ENCODE measurements around the gene SHISA5.
"Not testable (repeated sequence)": the region's sequence is repeated elsewhere in the genome, so short reads cannot be mapped to it uniquely, and the experiment has no call there.

The SHISA5 gene, protein sequence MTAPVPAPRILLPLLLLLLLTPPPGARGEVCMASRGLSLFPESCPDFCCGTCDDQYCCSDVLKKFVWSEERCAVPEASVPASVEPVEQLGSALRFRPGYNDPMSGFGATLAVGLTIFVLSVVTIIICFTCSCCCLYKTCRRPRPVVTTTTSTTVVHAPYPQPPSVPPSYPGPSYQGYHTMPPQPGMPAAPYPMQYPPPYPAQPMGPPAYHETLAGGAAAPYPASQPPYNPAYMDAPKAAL

DNA sequence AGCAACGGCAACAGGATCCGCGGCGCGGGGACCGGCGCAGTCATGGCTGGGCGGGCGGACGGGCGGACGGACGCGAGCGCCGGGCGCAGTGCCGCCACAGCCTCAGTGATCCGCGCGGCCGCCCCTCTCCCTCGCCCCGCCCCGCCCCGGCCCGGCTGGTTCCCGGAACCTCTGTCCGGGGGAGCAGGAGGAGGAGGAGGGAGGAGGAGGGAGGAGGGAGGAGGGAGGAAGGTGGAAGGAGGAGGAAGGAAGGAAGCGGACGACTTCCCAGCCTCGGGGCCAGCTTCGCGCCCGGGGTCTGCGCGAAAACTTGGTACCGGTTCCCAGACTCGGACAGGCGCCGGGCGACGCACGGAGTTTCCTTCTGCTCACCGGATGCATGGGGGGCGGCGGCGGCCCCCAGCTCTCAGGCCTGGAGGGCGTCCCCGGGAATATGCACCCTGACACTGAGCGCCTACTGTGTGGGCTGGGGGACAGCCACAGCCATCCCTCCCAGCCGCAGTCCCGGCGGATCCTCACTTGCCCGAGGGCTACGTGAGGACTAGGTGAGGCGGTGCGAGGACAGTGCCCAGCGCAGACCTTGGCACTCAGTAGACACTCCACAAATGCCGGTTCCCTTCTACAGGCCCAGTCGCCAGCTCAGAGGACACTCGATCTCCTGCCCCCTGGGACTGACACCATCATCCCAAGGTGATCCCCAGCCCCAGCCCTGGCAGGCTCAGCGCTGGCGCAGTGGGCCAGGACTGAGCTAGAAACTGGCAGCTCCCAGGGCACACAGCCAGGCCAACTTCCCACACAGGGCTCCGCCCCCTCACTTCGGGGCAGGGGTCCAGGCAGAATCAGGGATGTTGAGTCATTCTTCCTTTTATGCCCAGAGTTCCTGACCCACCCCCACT is at the start of gene SHISA5:
Gene SHISA5 (minus strand): TSS at position 124 of the 896 bp plus-strand sequence. CDS start 80 bp downstream, at position 44.
- no peak for DNase-seq (ENCODE audit: low spot score)

DNA sequence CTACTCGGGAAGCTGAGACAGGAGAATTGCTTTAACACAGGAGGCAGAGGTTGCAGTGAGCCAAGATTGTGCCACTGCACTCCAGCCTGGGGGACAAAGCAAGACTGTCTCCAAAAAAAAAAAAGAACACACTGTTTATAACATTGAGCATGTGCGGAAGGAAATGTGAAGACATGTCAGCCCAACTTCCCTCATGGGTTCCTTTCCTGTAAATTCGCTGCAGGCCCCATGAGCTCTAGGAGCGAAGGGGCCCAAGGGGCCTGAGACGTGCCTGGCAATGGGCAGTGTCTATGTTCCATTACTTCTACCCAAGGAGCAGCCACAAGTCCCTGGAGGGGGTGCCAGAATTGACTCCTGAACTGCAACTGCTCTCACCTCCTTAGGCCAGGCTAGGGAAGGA is 49.4 kb upstream of the SHISA5 start:
- no peak for DNase-seq (ENCODE audit: low spot score)

DNA sequence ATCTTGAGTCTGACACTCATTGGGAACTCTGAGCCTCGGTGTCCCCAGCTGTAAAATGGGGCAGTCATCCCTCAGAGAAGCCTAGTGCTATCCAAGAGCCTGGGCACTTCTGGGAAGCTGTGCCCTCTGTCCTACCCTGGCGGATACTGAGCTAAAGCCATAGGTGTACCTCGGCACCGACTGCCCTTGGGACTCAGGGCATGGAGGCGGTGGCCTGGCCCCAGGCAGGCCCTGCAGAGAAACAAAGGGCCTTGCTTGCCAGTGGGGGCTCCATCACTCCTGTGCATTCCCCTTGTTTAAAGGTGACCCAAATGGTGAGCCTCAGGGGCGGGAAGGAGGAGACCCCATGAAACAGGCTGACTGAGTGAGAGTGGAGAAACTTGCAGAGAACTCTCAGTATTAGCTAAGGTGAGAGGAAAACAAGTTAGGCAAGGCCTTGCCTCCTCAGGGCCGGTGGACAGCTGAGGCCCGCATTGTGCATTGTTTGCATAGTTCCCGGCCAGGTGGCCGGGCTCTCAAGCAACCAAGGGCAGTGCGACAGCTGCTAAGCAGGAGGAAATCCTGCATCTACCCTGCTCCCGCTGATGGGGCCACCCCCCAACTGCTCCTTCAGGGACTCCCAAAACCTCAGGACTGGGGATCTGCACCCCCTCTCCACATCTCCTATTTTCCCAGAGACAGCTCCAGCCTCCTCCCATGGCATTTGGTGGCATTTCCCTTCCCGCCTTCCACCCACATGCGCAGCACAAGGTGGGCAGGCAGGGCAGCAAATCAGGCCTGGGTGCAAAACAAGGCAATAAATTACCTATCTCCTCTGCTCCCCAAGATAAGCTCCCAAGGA is 48.4 kb upstream of the SHISA5 start:
- DNase-seq (ENCODE audit: low spot score), result no peak

DNA sequence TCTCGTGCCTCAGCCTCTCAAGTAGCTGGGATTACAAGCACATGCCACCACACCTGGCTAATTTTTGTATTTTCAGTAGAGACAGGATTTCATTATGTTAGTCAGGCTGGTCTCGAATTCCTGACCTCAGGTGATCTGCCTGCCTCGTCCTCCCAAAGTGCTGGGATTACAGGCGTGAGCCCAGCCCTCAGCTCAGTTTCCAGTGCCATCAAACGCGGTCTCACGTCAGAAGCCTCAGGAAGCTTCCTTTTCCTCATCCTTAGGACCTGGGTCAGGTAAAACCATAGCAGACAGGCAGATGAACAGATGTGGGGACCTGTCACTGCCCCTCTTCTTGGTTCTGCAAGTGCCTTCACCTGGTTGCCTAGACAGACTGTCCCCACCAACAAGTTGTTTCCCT is 47.7 kb upstream of the SHISA5 start:
- DNase-seq (ENCODE audit: low spot score), result not testable (repeated sequence)

DNA sequence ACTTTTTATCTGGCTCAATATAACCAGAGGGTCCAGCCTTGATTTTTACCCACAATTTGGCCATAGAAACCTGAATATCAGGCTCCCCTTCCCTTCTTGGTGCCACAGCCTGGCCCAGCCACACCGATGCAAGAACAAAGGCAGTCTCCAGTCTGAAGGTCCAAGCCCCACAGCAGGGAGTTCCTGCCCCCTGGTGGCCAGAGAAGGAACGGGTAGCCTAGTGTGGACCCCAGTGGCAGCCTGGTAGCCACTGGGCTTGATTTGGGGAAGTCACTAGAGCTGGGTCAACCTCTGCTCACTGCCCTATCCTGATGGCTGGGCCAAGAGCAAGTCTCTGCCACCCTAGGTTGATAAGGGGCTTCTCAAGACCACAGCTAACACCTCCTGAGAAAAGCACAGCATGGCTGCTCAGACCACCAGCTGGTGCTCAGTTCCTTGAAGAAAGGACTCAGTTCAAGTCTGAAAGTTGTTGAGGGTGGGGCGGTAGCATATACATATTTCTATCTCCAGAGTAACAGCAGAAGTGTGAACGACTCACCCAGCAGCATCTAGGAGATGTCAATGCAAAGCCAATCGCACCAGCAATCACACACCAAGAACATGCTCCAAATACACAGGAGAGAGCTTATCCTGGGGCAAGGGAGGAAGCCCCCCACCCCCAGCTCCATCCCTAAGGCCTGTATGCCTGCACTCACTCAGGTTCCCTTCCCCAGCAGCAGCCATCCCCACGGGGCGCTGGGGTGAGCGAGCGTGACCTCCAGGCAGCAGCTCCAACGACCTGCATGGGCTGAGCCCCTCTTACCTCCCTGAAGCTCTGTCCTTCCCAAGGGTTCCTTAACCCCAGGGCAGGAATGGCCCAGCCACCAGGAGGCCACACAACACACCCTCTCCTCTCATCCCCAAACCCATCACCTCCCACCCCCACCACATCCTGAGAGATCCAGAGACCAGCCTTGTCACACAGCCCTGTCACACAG is 45.0 kb upstream of the SHISA5 start:
- peak; percentile 69 for DNase-seq (ENCODE audit: low spot score)

DNA sequence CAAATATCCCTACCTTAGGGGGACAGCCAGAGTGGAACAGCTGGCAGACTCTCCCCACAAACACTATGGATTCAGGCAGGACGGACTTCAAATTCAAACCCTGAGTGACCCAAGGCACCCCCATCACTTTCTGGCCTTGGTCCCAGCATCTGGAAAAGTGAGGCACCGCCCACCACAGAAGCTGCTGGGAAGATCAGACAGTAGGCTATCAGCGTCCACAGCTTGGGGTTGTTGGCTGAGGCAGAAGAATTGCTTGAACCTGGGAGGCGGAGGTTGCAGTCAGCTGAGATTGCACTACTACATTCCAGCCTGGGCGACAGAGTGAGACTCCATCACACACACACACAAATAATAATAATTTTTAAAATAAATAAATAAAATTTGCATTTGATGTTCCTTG is 44.2 kb upstream of the SHISA5 start:
- DNase-seq (ENCODE audit: low spot score), result no peak

DNA sequence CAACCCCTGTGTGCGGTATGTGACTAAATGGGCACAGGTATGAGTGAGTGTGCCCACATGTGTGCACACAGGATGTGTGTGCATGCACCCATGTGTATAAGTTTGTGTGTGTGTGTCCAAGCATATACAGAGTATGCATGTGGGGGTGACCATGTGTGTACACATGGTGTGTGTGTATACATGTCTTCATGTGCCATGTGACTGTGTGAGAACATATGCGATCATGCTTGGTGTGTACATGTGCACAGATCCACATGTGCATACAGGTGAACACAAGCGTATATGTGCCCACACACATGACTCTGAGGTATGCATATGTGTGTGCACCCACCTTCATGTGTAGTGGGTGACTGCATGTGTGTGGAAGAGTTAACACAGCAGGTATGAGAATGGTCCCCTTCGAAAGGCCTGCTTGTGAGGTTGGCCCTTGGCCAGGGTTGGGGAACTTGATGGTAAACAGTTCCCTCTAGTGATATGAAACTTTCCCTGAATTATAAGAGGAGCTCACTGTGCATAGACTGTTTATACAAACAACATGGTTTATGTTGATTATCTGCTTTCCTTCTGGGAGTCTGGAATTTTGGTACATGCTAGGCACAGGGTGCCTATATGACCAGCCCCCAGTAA is 42.3 kb upstream of the SHISA5 start:
- DNase-seq (ENCODE audit: low spot score), result no peak

DNA sequence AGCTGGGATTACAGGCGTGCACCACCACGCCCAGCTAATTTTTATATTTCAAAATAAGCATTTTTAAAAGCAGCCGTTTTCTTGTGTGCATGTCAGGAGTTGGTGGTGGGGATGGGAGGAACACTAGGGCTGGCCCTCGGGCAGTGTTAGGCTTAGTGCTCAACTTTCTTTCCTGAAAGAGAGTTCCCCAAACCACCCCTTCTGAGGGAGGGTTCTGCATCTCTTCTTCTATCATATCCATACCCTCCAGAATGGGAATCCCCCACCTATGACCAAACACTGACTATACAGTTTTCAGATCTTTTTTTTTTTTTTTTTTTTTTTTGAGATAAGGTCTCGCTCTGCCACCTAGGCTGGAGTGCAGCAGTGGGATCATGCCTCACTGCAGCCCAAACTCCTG is 40.2 kb upstream of the SHISA5 start:
- no peak for DNase-seq (ENCODE audit: low spot score)

DNA sequence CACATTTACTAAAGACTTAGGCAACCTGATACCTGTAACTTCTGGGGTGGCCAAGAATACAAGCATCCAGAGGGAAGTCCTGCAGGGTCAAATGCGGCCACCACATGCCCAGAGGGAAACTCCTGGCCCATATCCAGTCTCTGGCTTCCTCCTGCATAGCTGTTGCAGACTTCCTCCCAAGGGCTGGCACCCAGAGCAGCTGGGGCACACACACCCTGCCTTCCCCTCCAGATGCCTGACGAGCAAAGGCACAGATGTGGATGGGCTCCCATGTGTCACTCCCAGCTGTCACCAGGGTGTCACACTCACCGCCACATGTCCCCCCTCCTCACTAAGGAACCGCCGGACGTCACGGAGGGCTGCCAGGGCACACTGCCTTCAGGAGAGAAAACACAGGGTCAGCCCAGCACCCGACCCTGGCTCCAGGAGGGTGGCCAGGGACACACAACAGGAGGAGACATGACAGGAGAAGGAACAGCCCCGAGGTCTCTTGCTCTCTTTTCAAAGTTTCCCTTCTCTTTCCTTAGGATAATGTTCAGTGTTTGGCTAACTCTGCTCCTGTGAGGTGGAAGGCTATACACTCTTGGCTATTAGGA is 39.4 kb upstream of the SHISA5 start:
- no peak for DNase-seq (ENCODE audit: low spot score)

DNA sequence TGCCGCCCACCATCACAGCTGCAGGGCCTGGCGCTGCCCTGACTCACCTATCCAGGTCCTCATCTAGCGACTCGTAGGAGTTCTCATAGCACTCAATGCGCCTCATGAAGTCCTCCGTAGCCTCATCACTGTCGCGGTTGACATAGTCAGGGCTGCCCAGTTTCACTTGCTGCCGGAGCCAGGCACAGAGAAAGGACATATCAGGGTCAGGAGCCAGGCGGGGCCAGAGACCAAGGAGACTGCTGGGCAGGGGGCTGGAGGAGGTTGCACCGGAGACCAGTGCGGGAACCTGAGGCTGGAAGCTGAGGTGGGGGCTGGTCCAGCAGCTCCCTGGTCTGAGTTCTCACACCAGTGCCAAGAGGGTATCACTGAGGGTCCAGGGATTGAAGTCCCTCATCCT is 34.5 kb upstream of the SHISA5 start:
- no peak for DNase-seq (ENCODE audit: low spot score)

DNA sequence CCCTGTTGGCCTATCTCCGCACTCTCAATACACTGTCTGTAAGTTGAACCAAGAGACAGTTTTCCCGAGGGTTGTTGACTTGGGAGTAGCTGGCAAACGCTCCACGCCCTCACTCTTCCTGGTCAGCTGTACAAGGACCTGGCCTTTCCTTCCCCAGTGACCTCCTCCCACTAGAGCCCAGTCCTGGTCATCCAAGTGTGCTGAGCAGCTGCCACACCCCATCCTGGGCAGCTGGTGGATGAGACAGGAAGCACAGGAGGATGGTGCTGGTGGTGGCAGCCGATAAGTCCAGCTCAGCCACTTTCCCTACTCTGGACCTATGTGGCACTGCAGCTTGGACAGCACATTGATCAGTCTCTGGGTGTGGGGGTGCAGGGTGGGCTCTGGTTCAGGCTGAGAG is 32.8 kb upstream of the SHISA5 start:
- DNase-seq (ENCODE audit: low spot score), result no peak

DNA sequence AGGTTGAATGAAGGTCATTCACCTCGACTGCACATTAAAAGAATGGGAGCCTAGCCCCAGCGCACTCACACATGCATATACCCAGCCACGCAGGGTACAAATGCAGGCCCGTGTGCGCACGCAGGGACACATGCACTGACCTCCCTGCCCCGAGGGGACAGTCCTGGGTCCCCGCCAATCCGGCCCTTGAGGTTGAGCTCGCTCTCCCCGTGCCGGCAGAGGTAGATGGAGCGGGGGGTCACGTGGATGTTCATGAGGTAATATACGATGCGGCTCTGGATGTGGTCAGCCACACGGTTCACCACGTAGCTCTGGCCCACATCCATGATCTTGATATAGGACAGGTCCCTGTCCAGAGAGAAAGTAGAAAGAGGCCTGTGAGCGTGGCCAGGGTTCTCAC is 32.1 kb upstream of the SHISA5 start:
- DNase-seq (ENCODE audit: low spot score), result no peak

DNA sequence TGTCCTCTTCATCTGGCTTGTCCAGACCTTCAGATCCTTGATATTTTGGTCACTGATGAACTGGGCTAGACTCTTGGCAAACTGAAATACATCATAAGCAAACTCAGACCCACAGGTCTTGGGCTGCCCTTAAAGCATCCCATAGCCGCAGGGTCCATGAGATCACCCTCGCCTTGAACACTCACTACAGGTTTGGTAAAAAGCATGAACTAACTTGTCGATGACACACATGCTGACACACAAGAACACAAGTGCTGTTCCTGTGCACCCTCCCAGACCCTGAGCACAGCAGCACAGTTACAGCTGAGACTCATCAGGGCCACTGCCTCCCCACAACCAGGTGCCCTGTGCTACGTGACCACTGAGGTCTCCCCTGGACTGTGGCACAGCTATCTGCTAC is 31.6 kb upstream of the SHISA5 start:
- DNase-seq (ENCODE audit: low spot score), result no peak

DNA sequence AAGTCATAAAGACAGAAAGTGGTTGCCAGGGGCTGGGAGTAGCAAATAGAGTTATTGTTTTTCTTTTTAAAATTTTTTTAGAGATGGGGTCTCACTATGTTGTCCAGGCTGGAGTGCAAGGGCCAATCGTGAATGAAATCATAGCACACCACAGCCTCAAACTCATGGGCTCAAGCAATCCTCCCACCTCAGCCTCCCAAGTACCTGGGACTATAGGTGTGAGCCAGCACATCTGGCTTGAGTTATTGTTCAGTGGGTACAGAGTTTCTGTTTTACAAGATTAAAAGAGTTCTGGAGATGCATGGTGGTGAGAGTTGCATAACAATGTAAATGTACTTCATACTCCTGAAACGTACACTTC is 29.0 kb upstream of the SHISA5 start:
- no peak for DNase-seq (ENCODE audit: low spot score)

DNA sequence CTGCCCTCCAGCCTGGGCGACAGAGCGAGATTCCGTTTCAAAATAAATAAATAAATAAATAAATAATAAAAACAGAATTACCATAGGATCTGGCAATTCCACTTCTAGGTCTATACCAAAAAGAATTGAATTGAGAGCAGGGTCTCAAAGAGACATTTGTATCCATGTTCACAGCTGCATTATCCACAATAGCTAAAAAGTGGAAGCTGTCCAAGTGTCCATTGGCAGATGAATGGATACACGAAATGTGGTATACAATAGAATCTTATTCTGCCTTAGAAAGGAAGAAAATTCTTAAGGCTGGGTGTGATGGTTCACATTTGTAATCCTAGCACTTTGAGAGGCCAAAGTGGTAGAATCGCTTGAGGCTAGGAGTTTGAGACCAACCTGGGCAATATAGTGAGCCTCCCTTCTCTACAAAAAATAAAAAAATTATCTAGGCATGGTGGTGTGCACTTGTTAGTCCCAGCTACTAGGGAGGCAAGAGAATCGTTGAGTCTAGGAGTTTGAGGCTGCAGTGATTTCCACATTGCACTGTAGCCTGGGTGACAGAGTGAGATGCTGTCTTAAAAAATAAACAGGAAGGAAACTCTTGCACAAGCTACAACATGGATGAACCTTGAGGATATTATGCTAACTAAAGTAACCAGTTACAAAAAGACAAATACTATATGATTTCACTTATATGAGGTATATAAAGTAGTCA is 28.4 kb upstream of the SHISA5 start:
- no peak for DNase-seq (ENCODE audit: low spot score)

DNA sequence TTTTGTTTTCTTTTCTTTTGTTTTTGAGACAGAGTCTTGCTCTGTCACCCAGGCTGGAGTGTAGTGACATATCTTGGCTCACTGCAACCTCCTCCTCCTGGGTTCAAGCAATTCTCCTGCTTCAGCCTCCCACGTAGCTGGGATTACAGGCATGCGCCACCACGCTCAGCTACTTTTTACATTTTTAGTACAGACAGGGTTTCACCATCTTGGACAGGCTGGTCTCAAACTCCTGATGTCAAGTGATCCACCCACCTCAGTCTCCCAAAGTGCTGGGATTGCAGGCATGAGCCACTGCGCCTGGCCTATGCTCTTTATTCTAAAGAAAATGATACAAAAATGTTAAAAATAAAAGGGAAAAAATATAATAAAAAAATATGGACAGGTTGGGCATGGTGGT is 26.7 kb upstream of the SHISA5 start:
- DNase-seq (ENCODE audit: low spot score), result not testable (repeated sequence)

DNA sequence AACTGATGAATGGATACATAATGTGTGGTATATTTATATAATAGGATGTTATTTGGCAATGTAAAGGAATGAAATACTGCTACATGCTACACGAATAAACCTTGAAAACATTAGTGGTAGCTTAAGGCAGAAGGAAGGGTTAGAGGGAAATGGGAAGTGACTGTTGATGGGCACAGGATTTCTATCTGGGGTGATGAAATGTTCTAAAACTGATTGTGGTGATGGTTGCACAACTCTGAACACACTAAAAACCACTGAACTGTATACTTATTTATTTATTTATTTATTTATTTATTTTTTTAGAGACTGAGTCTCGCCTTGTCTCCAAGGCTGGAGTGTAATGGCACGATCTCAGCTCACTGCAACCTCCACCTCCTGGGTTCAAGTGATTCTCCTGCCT is 24.8 kb upstream of the SHISA5 start:
- DNase-seq (ENCODE audit: low spot score), result no peak

DNA sequence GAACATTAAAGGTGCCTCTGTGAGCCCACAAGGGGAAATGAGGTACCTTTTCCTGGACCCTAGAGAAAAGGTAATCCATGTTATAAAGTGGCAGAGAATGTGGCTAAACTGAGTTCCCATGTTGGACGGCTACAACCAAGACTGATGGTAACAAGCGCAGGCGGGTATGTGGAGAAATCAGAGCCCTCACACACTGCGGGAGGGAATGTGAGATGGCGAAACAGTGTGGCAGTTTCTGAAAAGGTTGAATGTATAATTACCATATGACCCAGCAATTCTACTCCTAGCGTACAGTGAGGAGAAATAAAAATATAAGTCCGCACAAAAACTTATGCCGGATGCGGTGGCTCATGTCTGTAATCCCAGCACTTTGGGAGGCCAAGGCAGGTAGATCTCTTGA is 24.1 kb upstream of the SHISA5 start:
- no peak for DNase-seq (ENCODE audit: low spot score)

DNA sequence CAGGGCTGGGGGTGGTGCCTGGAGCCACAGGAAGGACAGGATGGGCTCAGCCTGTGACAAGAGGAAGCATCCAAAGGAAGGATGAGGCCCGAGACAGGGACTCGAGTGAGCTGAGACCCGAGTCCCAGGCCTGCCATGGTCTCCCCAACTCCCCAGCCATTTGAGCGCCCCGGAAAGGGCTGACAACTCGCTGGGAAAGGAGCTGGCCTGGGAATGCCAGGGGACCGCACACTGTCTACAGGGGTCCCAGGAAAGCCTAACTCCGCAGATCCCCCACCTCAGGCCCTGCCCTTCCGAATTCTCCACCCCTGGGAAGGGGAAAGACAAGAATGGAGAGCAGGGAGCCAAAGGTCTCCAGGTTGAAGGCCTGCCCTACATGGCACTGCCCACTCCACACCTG is 21.0 kb upstream of the SHISA5 start:
- DNase-seq (ENCODE audit: low spot score), result no peak

DNA sequence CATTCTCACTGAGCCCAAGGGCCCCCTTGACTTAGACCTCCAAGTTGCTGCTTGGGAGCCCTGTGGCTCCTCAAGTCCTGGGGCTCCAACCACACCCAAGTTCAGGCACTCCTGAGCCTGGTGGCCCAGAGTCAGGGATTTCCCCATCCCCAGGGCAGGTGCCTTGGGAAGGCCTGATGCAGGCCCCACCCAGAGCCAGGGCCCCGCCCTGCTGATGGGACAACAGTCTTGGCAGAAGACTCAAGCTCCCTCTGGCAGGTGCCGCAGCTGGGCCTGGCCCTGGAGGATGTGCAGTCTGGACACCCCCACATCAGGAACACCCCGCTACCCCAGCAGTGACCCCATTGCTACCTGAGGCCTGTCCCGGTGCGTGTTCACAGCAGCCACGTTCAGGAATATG is 17.7 kb upstream of the SHISA5 start:
- DNase-seq (ENCODE audit: low spot score), result no peak

Data from SW480 (cell line).